SW 1271 (cell line): ENCODE measurements around the gene DRAXIN.
A peak's percentile ranks its signal among the peaks of the same experiment; 100 is the strongest.

Experiments used
- DNase-seq, 2 experiments: peaks; one replicate each; lab custom pipeline; 2025; lab: John Stamatoyannopoulos, UW

The DRAXIN gene

GRCh38 chr1:11691302-11691914 lies at the start of gene DRAXIN:
Gene DRAXIN (plus strand): TSS chr1:11691710. CDS start chr1:11706259, 14,549 bp downstream.
- no peak for DNase-seq

- DNase-seq: no peak
Measured at GRCh38 chr1:11641776-11642305, 49.7 kb upstream of the DRAXIN start.

GRCh38 chr1:11642418-11643017 lies 49.0 kb upstream of the DRAXIN start:
- DNase-seq: peak in 1 of 2 experiments; percentile 41

GRCh38 chr1:11643782-11644181 lies 47.7 kb upstream of the DRAXIN start:
- DNase-seq: no peak

GRCh38 chr1:11645270-11645669 lies 46.2 kb upstream of the DRAXIN start:
- no peak for DNase-seq

- peak; percentile 56 to 64 for DNase-seq
Measured at GRCh38 chr1:11645670-11646265, 45.7 kb upstream of the DRAXIN start.

GRCh38 chr1:11646317-11646716 lies 45.2 kb upstream of the DRAXIN start:
- no peak for DNase-seq

GRCh38 chr1:11647333-11647732 lies 44.2 kb upstream of the DRAXIN start:
- DNase-seq: no peak

- no peak for DNase-seq
Measured at GRCh38 chr1:11648039-11648438, 43.5 kb upstream of the DRAXIN start.

- no peak for DNase-seq
Measured at GRCh38 chr1:11648732-11649158, 42.8 kb upstream of the DRAXIN start.

- no peak for DNase-seq
Measured at GRCh38 chr1:11649237-11649623, 42.3 kb upstream of the DRAXIN start.

- no peak for DNase-seq
Measured at GRCh38 chr1:11649624-11650330, 41.7 kb upstream of the DRAXIN start.

GRCh38 chr1:11650331-11650991 lies 41.0 kb upstream of the DRAXIN start:
- DNase-seq: no peak

GRCh38 chr1:11651017-11651416 lies 40.5 kb upstream of the DRAXIN start:
- no peak for DNase-seq

- DNase-seq: no peak
Measured at GRCh38 chr1:11652203-11652780, 39.2 kb upstream of the DRAXIN start.

- no peak for DNase-seq
Measured at GRCh38 chr1:11653101-11653860, 38.2 kb upstream of the DRAXIN start.

GRCh38 chr1:11653861-11654136 lies 37.7 kb upstream of the DRAXIN start:
- DNase-seq: no peak

GRCh38 chr1:11654137-11654938 lies 37.2 kb upstream of the DRAXIN start, which contains the start of the genes FBXO2 and FBXO44:
Gene FBXO2 (minus strand): TSS chr1:11654429. CDS start chr1:11654340, 89 bp downstream.
Gene FBXO44 (plus strand): TSS chr1:11654877. CDS start chr1:11655836, 959 bp downstream.
- DNase-seq: peak in 1 of 2 experiments; percentile 23

GRCh38 chr1:11654939-11655808 lies 36.3 kb upstream of the DRAXIN start:
- no peak for DNase-seq
